UCSD-AML1 (cell line): ENCODE results near the gene IGF2BP3.

ENCODE experiments used
- DNase-seq: peaks from one replicate; lab custom pipeline; 2025; ENCODE audit not compliant: unreplicated experiment; lab: John Stamatoyannopoulos, UW

Gene IGF2BP3

GRCh38 chr7:23380961-23381360 lies 89.3 kb downstream of the IGF2BP3 start:
- DNase-seq = no peak

GRCh38 chr7:23380556-23380955 lies 89.7 kb downstream of the IGF2BP3 start:
- DNase-seq = no peak

GRCh38 chr7:23378996-23379395 lies 91.3 kb downstream of the IGF2BP3 start:
- no peak for DNase-seq

GRCh38 chr7:23377134-23377533 lies 93.2 kb downstream of the IGF2BP3 start:
- DNase-seq = no peak

GRCh38 chr7:23373151-23374004 lies 96.9 kb downstream of the IGF2BP3 start:
- no peak for DNase-seq

GRCh38 chr7:23372611-23373010 lies 97.7 kb downstream of the IGF2BP3 start:
- no peak for DNase-seq

GRCh38 chr7:23371654-23372053 lies 98.6 kb downstream of the IGF2BP3 start:
- no peak for DNase-seq

GRCh38 chr7:23369695-23370404 lies 100.4 kb downstream of the IGF2BP3 start:
- DNase-seq = no peak

- no peak for DNase-seq
These were observed 101.2 kb downstream of the IGF2BP3 start for GRCh38 chr7:23369100-23369499.

- no peak for DNase-seq
These were observed 112.1 kb downstream of the IGF2BP3 start for GRCh38 chr7:23358152-23358674.

GRCh38 chr7:23357190-23358093 lies 112.8 kb downstream of the IGF2BP3 start:
- no peak for DNase-seq

GRCh38 chr7:23356726-23357125 lies 113.6 kb downstream of the IGF2BP3 start:
- no peak for DNase-seq

- no peak for DNase-seq
These were observed 114.1 kb downstream of the IGF2BP3 start for GRCh38 chr7:23356168-23356567.

GRCh38 chr7:23353172-23353571 lies 117.1 kb downstream of the IGF2BP3 start:
- no peak for DNase-seq

GRCh38 chr7:23350466-23350865 lies 119.8 kb downstream of the IGF2BP3 start:
- no peak for DNase-seq

GRCh38 chr7:23349484-23350157 lies 120.7 kb downstream of the IGF2BP3 start:
- DNase-seq = no peak

- DNase-seq = peak; percentile 5
These were observed 122.6 kb downstream of the IGF2BP3 start for GRCh38 chr7:23347682-23348180.

- DNase-seq = no peak
These were observed 123.1 kb downstream of the IGF2BP3 start for GRCh38 chr7:23347033-23347681.

- DNase-seq = no peak
These were observed 124.0 kb downstream of the IGF2BP3 start for GRCh38 chr7:23346316-23346715.

- DNase-seq = no peak
These were observed 124.7 kb downstream of the IGF2BP3 start for GRCh38 chr7:23345601-23346000.
